Stomach (tissue), 4 donors: ENCODE data around the gene DPM3.

Experiments used
- CTCF ChIP-seq, 7 experiments: fragments of 450-650 bp in 4 of 7; fragments of 200-600 bp in 3 of 7; sonication (generic) in 3 of 7; IDR thresholded peaks; one replicate each; pipeline ENCODE4 v1.5.1; 2016 to 2019; ENCODE audit warnings: antibody characterized with exemption in 7 of 7, control low read depth in 2 of 7, mild to moderate bottlenecking in 1 of 7
- EP300 ChIP-seq: sonication (generic); formaldehyde crosslinking; IDR thresholded peaks from one replicate; pipeline ENCODE4 v1.6.1; 2017; ENCODE audit warnings: antibody characterized with exemption

GRCh38 chr1:155104605-155105534 lies 35.5 kb downstream of the DPM3 start:
- TF ChIP-seq CTCF (IDR thresholded peaks at IDR 0.05) (no peak), EP300 (no peak)
